GM21737 (cell line): ENCODE data around the gene GOLGA1.

ENCODE experiments used
- ATAC-seq: cut with Tn5 transposase; IDR thresholded peaks from one replicate; pipeline ENCODE4 v1.9.1; 2021; ENCODE audit warnings: mild to moderate bottlenecking, moderate library complexity; ENCODE audit not compliant: unreplicated experiment

GOLGA1 gene

DNA sequence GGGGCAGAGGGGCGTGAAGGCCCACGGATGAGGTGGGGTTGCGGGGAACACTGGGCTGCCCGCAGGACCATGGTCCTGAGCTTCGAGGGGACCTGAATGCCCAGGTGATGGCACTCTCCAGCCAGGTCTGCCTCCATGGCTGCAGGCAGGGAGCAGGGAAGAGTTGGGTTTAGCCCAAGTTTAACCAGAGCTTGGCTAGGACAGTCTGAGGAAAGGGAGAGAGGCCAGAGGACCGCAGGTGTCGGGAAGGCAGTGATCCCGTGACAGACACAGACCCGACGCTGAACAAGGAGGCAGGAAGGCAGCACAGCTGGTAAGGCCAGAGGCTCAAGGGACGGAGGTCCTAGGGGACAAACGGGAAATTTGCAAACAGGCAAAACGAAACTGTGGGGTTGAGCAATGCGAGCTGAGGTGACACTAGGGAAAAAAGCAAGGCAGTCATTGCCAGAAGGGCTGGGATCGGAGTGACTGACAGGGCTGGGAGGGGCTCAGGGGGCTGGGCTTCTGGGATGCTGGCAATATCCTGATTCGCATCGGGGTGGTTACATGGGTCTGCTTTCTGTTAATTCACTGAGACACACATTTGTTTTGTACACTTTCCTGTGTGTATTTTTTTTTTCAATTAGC, 53.9 kb downstream of the GOLGA1 start:
- no peak for ATAC-seq

DNA sequence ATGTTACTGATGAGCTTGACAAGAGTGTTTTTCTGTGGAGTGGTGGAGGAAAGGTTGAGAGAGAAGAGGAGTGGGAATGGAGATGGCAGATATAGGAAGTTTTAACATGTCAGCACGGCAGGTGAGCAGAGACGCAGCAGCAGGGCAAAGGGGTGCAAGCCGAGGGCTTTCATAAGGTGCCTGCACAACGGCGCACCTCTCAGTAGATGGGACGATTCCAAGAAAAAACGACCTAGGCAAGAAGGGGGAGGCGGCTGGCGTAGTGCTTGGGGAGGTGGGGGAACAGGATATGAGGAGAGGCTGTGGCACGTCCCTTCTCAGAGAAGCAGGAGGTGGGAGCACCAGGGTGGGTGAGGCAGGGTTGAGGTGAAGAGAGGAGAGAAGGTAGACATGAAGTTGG, 54.4 kb downstream of the GOLGA1 start:
- no peak for ATAC-seq

DNA sequence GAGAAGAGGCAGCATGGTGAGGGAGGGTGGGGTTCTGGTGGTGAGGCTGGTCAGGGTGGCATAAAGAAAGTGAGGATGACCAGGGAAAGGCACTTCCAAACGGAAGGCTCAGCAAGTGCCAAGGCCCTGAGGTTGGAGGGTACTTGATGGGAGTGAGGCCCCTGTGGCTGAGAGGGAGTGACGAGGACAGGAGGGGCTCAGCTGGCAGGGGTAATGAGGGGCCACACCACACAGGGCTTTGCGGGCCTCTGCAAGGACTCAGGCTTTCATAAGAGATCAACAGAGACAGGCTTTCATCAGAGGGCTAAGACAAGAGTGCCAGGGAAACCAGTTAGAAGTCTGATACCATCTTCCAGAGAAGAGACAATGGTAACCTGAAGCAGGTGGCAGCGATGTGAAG, 55.3 kb downstream of the GOLGA1 start:
- no peak for ATAC-seq

DNA sequence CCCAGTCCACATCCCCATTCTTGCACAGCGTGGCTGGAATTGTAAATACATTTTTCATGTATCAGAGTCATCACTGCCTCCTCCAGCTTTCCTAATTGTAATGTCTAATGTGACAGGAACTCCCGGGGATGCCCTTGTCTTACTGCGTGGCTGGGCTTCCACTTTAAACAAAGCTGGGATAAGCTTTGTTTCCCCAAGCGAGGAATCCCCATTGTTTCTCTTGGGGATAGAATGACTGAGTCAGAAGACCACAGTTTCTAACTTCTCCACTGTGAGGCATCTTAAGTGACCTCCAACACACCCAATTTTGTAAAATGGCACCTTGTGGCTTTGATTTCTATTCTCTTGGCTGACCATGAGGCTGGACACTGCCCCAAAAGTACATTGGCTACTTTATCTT, 56.5 kb downstream of the GOLGA1 start:
- ATAC-seq: no peak

DNA sequence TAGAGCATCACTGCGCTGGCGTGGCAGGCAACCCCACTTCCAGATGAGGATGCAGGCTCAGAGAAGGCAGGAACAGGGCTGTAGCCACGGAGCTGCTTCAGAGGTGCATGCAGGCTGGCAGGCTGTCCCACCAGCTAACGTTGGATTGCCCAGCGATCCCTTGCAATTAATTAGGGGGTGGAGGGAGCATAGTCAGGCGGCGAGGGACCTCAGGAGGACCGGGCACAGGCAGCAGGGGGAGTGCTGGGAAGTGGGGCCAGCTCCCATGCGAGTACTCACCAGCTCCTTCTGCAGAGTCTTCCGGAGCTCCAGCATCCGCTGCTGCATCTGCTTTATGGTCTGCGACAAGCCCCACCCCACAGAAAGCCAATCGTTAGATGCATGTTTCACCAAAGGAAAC, 58.7 kb downstream of the GOLGA1 start:
- ATAC-seq: no peak

DNA sequence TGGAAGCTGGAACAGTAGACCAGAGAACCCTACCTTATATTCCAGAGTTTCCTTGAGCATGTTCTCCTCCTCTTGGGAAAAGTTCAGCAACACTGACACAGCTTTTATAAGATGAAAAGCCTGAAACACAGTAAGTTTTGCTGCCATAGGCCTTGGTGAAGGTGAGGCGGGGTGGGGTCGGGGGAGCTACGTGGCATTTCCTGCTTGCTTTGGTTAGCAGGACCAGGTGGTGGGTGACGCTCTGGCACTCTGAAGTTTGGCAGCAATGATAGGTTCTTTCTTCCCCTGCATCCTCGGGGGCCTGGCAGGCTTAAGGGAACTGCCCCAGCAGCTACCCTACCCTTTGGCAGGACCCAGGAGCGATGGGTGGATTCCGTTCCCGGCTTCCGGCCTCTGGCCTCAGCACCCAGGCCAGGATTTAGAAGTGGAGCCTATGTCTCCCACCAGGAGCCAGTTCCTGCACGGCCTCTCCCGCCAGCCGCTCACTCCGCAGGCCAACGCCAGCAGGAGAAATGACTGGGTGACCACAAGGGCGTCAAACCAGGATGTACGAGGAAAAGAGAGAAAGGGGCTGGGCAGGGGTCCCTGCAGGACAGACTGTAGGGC, 59.6 kb downstream of the GOLGA1 start:
- no peak for ATAC-seq

DNA sequence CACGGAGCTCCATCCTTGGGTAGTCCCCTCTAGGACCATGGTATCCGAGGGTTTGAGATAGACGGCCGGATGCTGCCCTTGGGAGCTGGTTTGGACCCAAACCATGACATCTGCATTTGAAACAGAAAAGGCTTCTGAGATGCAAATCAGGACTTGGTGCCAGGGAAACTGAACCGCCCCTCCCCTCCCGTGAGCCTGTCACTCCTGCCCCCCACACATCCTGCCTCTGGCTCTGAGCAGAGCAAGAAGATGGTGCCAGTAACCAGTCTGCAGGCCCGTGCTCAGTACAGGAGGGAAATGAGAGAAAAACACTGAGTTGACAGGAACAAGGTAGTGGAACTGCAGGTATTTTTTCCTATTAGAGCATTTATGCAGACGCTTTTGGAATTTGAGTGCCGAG, 60.4 kb downstream of the GOLGA1 start:
- no peak for ATAC-seq

DNA sequence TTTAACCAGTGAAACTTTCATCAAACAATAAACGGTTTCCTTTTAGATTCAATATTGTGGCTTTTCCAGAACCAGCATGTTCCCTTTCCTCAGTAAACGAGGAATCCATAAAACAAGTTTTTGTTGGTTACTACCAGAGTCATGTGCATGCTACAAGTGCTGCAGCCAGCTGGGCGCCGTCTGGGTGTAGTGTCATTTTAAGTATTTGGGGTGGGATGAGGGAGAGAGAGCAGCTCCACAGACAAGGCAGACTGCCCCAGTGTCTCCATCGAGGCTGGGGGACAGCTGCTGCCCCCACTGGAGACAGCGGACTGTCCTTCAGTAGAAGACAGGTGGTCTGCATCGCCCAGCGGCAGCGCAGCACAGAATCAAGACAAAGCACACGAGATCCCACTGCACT, 61.7 kb downstream of the GOLGA1 start:
- ATAC-seq: no peak

DNA sequence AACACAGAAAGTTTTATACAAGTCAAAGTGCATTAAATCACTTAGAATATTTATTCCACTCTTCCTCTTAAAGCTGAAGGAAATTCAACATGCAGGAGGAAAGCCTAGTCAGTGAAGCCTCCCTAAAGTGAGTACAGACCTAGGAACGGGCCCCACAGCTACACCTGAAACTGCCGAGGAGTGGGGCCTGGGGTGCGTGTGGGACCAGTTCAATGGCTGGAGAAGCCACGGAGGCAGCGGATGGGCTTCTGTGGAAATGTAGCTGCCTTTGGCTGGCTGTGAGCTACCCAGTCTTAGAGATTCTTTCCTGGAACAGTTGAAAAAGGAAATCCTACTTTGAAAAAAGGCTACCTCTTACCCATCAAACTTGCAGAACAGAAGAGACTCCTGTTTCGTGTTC, 62.4 kb downstream of the GOLGA1 start:
- no peak for ATAC-seq

DNA sequence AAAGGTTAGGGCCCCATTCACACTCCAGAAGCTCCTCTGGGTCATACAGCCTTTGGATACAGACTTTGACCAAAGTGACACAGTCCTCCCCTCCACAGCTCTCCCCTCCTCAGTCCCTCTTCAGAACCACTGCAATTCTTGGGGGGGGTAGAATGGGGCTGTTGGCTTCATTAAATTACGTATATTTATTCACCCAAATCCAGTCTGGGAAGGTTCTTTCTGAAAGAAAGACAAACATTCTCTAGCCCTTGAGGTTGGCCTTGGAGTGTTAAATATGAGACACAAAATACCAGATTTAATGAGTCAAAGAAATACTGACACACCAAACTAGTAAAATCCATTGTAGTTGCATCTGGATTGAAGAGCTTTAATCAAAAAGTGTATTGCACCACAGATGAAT, 62.9 kb downstream of the GOLGA1 start:
- ATAC-seq: no peak

DNA sequence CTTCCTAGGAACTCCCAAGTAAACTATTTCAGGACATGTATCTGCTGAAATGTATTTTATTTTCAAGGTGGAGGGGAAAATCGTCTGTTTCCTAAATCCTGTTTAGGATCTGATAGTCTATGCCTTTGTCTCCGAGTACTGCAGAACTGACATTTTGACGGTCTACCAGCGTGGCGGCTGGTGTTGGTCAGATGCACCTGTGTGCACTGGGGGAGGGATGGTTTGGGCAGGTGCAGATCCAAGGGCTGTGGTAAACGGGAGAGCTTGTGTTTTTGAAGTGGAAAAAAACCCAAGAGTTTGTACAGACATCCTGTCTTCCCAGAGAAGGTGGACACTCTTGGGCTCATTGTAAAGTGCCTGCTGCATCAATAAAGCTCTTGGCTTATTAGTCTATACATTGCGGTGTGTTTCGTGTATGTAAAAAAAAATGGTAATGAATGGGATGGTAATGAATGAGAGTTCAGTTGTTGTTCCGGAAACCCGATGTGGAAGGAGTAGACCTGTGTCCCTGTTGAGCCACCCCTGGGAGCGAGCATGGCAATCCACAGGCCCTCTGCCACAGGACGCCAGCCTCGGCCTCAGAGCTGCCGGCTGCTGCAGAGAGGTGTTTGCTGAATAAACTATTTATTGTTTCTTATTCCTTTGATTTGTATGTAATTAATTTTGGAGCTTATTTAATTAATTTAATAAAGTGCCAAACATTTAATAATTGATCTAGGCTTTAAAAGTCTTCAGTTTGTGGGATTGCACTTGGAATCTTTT, 63.7 kb downstream of the GOLGA1 start:
- no peak for ATAC-seq

DNA sequence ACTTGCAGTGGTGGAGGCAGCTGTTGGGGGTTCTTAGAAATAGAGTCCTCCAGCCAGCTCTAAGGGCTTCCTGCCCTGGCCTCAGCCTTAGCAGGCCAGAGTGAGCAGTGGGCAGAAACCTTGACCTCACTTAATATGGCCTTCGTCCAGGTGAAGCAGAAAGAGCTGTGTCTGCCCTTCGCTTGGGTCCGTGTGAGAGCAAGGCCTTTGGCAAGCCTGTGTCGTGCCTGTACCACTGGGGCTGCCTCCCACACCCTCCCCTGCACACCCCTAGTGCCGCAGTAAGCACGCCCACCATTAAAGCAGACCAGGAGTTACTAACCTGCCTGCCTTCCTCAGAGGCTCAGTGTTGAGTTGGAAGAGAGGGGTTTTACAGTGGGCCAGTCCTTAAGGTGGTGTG, 65.4 kb downstream of the GOLGA1 start:
- ATAC-seq: no peak

DNA sequence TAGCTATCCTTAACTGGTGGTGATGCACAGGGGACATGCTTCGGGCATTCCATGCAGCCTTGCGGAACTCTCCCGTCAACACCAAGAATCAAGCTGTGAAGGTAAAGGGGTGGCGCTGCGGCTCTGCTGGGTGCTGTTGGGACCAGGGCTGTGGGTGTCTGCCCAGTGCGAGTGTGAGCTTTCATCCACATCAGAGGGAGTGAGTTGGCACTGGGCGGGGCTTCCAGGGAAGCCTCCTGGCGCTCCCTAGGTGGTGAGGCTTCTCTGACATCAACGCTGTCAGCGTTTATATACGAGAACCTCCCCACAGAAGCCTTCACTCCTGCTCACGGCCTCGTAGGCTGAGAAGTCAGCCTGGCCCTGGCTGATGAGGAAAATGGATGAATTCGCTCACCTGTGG, 67.2 kb downstream of the GOLGA1 start:
- ATAC-seq: no peak

DNA sequence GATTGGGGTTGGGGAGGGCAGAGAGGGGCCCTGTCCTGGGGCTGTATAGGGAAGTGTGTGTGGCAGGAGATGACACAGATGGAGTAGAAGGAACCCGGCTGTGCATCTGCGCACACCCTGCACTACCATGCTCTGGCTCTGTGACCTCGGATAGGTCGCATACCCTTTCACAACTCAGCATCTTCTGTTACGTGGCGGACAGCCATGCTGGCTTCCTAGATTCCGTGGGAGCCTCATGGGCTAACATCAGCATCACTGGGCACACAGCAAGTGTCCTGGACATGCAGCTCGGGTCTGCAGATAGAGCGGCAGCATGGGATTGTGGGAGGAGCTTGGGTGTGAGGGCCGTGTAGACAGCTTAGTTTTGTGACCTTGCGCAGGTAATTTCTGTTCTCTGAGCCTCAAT, 69.7 kb downstream of the GOLGA1 start:
- no peak for ATAC-seq

DNA sequence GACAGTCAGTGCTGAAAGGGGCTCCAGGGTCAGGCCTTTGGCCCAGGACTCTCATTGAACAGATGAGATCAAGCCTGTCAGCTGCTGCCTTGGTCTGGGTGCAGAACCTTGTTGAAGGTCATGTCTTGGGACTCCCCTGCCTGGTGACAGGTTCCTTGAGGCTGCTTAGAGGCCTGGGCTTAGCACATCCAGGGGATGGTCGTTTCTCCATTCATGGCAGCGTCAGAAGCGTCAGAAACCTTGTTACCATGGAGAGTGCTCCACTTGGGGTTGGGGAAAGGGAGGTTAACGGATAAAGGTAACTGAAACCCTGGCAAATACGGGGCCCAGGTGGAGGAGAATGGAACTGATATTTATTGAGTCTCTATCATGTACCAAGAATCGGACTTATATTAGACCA, 70.2 kb downstream of the GOLGA1 start:
- no peak for ATAC-seq

DNA sequence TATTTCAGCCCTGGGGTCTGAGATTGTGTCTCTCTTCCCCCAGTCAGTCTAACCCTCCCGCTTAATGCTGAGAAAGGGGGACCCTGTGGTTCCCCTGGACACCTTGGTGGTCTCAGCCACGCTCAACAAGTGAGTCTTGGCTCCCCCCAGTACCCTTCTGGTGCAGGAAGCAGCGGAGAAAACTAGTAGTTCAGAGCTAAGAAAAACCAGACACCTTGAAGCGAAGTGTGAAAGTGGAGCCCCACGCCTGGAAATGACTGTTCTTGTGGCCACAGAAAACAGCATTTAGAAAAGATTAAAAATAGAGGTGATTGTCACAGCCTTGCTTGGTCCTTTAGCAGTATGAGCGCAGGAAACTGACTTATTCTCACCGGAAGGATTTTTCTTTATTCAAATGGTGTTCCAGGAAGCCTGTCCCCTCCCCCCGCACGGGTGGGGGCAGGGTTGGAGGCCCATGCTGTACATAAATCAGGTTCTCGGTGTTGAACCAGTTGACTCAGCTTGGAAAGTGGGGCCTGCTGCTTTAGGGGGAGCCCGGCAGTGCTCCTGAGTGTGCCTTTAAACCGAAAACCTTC, 70.8 kb downstream of the GOLGA1 start:
- peak; percentile 35 for ATAC-seq

DNA sequence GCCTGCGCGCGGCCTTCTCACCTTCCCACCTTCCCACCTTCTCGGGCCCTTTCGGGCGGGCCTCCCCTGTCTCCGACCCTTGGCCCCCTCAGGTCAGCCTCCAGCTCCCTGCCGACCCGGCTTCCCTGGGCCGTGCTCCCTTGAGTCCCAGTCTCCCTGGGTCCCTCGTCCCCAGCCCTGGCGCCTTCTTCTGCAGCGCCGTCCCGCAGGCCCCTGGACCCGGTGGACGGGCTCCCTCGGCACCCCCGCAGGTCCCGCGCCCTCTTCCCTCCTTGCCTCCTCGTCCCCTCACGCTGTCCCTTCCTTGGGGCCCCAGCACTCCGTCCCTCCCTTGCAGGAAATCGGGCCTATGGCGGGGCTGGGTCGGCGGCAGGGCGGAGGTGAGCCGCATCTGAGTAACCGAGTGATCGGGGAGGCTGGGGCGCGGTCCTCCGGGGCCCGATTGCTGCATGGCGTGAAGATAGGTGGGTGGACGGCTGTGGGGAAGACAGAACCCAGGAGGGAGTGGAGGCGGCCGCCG, 71.4 kb downstream of the GOLGA1 start:
- peak; percentile 6 for ATAC-seq

DNA sequence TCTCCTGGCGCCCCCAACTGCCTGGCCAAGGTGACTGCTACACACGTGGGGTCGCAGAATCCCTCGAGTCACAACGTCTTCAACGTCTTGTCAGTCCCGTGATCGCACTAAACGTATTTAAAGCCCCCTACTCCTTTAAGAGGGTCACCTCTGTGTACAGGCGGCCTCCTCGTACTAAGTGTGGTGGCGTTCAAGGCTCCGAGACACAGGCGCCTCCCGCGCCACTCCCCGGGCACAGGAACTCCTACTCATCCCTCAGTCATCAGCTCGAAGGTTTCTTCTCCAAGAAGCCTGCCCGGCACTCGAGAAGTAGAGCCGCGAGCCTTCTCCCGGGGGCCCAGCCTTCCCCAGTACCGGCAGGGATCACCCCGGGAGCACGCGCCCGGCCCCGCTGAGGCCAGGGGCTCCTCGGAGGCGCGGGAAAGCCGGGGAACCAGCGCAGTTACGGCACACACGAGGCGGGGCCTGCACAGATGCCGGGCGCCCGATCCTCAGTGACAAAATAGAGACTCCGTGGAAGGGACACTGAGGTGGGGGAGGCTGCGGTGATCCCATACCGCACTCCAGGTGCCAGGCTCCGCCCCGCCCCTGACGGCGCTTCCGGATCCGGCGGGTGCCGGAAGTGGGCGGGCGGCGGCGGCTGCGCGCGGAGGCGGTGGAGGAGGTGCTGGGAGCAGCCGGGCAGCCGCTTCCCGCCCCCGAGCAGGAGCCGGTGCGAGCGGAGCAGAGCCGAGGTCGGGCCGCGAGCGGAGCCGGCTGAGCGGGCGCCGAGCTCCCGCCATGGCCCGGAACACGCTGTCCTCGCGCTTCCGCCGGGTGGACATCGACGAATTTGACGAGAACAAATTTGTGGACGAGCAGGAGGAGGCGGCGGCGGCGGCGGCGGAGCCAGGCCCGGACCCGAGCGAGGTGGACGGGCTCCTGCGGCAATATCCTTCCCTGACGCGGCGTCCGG, 72.1 kb downstream of the GOLGA1 start:
- ATAC-seq: peak; percentile 55

DNA sequence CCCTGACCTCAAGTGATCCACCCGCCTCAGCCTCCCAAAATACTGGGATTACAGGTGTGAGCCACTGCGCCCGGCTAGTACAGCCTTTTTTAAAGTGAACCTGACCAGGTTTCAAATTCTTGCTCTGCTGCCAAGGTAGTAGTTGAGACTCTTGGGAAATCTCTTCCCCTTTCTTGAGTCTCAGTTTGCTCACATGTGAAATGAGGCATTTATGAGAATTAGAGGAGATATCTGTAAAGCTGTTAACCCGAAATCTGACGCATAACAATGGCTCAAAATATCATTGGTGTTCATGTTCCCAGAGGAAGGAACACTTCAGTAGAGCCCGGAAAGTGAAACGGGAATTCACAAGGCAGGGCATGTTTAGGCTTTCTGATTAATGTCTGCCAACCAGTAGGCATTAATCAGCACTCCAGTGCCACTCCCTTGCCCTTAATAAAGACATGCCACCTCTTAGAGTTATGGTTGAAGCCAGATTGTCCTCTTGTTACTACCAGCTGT, 77.5 kb downstream of the GOLGA1 start:
- no peak for ATAC-seq
